ENCODE results near the gene TDRD7.

TDRD7 gene

DNA sequence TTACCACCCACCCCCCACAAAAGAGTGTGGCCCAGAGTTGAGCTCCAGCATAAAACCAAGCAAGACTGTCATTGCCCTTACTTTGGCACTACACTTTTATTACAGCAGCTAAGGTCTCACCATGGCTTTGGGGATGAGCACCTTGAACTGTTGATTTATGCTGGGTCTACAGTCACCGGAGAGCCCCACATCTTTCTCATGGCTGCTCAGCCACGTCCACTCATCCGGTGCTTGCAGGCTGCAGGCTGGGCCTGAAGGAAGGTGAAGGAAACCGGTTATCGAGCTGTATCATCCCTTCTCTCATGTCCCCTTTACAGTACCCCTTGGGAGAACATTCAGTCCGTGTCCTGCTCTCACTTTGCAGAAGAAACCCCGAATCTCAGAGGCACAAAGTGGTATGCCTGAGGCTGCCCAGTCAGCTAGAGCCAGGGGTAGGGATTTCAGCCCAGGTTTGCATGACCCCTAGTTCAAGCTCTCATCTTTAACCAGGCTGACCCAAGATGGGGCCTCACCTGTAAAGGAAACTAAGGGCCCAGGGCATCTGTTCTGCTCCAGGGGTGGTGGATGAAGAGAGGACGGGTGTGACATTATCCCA, 101.2 kb downstream of the TDRD7 start:
- H3K4me3 ChIP-seq (ENCODE audit: low read depth, low read length): no peak overlapping the region
- TF ChIP-seq, protein P1, sequence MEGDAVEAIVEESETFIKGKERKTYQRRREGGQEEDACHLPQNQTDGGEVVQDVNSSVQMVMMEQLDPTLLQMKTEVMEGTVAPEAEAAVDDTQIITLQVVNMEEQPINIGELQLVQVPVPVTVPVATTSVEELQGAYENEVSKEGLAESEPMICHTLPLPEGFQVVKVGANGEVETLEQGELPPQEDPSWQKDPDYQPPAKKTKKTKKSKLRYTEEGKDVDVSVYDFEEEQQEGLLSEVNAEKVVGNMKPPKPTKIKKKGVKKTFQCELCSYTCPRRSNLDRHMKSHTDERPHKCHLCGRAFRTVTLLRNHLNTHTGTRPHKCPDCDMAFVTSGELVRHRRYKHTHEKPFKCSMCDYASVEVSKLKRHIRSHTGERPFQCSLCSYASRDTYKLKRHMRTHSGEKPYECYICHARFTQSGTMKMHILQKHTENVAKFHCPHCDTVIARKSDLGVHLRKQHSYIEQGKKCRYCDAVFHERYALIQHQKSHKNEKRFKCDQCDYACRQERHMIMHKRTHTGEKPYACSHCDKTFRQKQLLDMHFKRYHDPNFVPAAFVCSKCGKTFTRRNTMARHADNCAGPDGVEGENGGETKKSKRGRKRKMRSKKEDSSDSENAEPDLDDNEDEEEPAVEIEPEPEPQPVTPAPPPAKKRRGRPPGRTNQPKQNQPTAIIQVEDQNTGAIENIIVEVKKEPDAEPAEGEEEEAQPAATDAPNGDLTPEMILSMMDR (IDR thresholded peaks at IDR 0.05; ENCODE audit: borderline replicate concordance, insufficient read depth, low read depth, low read length): no peak

GRCh38 chr9:97514531-97514930, 102.6 kb downstream of the TDRD7 start:
- TF ChIP-seq, protein P1 (IDR thresholded peaks at IDR 0.05; ENCODE audit: borderline replicate concordance, insufficient read depth, low read depth, low read length): no peak

DNA sequence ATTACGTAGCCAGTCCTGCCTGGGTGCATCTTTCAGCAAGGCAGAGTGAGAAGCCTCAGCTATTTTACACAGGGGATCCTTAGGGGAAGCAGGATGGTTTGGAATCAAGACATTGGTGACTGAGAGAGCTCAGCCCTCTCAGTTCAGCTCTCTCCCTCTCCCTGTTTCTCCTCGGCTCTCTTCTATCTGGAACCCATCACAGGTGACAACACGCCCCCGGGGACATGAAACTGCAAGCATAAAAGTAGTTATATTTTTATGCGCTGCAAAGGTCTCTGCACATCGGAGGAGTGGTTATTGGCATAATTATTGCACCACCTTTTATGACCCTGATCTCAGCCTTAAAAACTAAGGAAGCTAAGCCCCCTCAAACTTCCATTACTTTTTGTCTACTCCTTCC, 103.8 kb downstream of the TDRD7 start:
- no peak overlapping the region for H3K4me3 ChIP-seq (ENCODE audit: low read depth, low read length)
- TF ChIP-seq, protein P1 (IDR thresholded peaks at IDR 0.05; ENCODE audit: borderline replicate concordance, insufficient read depth, low read depth, low read length): no peak

More at GRCh38 chr9:97514531-97514930, 102.6 kb downstream of the TDRD7 start:
- no peak overlapping the region for H3K4me3 ChIP-seq (ENCODE audit: low read depth, low read length)

GRCh38 chr9:97516111-97516510, 104.2 kb downstream of the TDRD7 start:
- TF ChIP-seq, protein P1 (IDR thresholded peaks at IDR 0.05; ENCODE audit: borderline replicate concordance, insufficient read depth, low read depth, low read length): no peak
- H3K4me3 ChIP-seq (ENCODE audit: low read depth, low read length): no peak overlapping the region

DNA sequence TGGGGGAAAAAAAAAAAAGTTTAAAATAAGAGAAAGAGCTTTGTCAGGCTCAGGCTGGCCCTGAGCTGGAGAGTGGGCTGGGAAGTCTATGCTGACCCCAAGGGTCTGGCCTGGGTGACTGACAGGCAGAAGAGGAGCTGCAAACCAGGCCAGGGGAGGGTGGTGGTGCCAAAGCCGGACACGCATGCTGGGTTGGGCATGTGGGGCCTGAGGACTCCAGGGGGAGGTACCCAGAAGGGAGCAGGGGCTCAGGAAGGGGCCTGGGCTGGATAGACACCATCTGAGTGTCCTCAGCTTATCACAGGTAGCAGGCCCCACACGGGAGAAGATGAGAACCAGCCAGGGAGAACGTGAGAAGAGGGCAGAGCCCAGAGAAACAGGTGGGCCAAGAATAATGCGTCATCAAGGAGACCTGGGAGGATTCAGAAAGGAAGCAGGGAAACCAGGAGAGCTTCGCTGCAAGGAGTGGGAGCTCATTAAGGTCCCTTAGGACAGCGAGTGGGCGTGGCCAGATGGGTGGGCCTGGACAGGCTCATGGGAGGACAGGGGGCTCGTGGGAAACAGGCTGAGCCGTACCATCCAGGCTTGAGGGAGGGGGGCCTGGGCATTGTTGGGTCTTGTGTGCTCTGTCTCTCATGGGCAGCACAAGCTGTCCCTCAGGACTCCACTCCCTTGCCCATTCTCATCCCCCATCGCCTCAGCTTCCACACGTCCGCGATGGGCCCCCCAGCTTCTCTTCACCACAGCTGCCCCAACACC, 105.6 kb downstream of the TDRD7 start:
- H3K4me3 ChIP-seq (ENCODE audit: low read depth, low read length): no peak overlapping the region
- TF ChIP-seq, protein P1 (IDR thresholded peaks at IDR 0.05; ENCODE audit: borderline replicate concordance, insufficient read depth, low read depth, low read length): no peak

DNA sequence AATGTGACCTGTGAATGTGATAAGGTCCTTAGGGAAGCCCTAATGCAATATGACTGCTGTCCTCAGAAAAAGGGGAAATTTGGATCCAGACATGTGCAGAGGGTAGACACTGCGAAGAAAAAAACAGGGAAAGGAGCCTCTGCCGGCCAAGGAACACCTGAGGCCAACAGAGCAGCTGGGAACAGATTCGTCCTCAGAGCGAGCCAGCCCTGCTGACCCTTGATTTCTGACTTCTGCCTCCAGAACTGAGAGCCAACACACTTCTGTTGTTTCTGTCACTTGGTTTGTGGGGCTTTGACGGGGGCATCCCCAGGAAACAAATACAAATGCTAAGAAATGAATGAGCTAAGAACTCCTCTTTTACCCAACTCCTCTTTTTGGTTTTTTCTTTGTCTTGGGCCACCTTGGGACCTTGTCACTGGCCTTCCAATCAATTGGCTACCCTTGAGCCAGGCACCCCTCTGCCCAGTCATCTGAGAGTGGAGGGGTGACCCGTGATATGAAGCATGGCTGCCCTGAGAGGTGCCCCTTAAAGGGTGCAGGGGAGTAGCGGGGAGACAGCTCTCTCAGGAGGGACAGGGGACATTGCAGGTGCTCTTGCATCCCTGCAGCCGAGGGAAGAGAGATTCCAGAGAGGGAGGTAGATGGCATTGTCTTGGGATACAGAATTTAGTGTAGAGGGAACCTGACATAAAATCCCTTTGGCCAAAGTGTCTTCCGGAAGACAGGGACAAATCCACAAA, 106.4 kb downstream of the TDRD7 start:
- TF ChIP-seq, protein P1 (IDR thresholded peaks at IDR 0.05; ENCODE audit: borderline replicate concordance, insufficient read depth, low read depth, low read length): no peak
- no peak overlapping the region for H3K4me3 ChIP-seq (ENCODE audit: low read depth, low read length)
